Inflammatory macrophage (primary cell): ENCODE measurements around the gene ENO2.

ENCODE experiments used
- DNase-seq, 2 donors: peaks; one replicate each; pipeline ENCODE4 v3.0.0-alpha.2; 2020 to 2022

ENO2 gene

DNA sequence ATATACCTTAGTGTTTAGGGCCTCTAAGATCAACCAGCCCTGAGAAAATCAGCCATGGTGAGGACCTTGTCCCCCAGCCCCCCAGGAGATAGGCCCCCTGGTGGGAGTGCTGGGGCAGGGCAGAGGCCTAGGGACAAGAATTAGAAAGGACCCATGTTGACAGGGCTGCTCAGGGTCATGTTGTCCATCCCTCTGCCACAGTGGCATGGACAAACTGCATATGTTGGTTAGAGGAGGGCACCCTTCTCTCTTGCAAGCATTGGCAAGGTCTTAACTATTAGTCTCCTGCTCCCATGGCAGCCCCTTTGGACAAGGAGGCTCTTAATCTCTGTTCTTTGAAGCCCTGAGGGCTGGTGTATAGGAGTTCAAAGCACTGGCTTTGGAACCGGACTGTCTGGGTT lies 36.0 kb downstream of the ENO2 start:
- DNase-seq = no peak

DNA sequence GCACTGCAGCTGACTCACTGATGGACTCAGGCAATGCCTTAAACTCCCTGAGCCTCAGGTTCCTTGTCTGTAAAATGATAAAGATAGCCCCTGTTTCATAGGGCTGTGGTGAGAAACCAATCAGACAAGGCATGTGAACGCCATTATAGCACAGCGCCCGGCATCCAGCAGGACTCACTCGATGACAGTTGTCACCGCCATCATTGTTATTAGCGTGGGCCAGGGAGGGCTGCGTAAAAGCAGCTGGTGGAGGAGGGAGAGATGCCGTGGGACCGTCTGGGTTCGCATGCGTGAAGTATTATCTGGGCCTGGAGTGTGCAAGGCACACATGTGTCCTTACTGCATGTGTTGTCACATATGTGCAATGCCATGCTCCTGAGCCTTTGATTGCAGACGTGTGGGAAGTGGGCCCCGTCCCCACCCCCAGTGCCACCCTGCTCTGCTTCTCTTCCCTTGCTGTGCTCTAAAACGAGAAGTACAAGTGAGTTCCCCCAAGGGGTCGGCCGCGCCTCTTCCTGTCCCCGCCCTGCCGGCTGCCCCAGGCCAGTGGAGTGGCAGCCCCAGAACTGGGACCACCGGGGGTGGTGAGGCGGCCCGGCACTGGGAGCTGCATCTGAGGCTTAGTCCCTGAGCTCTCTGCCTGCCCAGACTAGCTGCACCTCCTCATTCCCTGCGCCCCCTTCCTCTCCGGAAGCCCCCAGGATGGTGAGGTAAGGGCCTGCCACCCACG lies 36.6 kb downstream of the ENO2 start, which contains the start of gene PTPN6:
TSS of gene PTPN6 (plus strand) at position 546 of the 730 bp plus-strand sequence. CDS start at position 703, 157 bp downstream.
- peak; percentile 96 to 97 for DNase-seq

- DNase-seq = no peak
Observed at GRCh38 chr12:6951551-6952120, 37.3 kb downstream of the ENO2 start.

- DNase-seq = no peak
Observed at GRCh38 chr12:6952121-6952862, 37.9 kb downstream of the ENO2 start.

DNA sequence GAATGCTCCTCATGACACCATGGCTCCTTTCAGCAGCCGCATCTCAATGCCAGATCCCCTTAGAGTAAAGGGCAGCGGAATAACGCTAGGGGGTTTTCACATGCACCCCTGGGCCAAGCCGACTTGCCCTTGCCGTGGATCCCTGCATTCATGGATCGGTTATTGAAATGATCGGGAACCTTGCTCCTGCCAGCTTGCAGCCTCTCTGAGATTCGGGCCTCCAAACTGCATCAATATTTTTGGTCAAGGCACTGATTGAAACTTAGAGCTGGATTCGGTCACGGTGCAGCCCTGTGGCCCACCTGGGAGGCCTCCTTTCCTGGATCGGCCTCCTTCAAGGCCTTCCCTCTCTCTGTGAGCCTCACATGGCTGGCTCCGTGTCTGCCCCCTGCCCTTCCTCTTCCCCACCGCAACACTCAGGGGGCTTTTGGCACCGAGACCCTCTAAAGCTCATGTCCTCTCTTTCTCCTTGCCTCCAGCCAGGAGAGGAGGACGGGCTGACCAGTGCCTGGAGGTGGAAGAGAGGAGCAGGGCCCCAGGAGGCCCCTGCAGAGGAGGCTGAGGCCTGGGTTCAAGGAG lies 38.6 kb downstream of the ENO2 start:
- no peak for DNase-seq

DNA sequence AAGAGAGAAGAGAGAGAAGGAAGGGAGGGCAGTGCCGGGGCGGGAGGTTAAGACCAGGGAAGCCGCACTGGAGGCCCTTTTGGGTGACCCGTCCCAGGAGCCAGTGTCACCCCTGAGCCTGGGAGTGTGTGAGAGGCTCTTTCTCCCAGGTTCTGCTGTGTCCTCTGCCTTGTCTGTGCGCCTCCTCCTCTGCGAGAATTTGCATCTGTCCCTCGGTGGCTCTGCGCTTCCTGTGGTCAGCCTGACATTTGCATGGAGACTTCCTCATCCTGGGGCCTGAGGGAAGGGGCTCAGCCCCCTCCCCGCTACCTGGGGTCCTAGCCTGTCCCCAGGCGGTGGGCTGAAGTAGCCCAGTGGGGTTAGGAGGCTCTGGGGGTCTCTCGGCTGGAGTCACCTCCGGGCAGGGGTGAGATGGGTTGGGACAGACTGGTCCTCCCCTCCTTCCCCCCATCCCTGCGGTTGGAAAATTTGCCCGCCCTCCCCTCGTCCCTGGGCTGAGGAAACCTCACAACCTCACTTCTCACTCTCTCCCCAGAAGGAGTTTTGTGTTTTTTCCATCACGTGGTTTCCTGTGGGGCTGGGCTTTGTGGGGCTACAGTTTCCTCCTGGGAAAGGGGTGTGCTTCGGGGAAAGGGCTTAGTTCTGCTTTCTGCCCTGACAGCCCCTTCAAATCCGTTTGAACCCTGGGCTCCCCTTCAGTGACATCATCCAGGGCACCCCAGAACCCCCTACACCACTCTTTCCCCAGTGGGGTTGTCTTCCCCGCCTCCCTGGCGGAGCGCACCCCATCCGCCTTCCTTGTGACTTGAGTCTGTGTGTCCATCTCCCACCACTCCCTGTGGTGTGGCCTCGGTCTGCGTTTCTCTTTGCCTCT lies 39.3 kb downstream of the ENO2 start:
- peak; percentile 88 to 95 for DNase-seq

DNA sequence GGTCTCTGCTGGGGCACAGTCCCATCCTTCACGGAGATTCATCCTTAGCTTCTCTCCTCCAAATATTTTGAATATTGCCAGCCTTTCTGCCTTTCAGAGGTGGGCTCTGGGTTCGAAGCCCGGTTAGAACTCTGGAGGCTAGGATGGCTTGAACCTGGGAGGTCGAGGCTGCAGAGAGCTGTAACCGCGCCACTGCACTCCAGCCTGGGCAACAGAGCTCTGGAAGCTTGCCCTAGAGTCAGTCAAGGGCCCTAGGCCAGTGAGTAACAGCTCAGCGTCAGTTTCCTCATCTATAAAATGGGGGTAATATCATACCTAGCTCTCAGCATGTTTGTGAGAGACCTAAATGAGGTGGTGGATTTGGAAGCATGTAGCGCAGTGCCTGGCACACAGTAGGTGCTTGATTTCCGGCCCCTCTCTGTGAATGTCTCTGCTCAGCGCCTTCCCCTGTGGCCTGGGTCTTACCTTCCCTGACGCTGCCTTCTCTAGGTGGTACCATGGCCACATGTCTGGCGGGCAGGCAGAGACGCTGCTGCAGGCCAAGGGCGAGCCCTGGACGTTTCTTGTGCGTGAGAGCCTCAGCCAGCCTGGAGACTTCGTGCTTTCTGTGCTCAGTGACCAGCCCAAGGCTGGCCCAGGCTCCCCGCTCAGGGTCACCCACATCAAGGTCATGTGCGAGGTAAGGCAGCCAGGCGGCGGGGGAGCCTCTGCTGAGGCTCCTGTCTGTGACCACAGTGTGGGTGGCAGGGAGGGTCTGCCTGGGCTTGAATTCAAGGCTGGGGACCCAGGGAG lies 40.1 kb downstream of the ENO2 start:
- peak in 1 of 2 donors; percentile 22 for DNase-seq

DNA sequence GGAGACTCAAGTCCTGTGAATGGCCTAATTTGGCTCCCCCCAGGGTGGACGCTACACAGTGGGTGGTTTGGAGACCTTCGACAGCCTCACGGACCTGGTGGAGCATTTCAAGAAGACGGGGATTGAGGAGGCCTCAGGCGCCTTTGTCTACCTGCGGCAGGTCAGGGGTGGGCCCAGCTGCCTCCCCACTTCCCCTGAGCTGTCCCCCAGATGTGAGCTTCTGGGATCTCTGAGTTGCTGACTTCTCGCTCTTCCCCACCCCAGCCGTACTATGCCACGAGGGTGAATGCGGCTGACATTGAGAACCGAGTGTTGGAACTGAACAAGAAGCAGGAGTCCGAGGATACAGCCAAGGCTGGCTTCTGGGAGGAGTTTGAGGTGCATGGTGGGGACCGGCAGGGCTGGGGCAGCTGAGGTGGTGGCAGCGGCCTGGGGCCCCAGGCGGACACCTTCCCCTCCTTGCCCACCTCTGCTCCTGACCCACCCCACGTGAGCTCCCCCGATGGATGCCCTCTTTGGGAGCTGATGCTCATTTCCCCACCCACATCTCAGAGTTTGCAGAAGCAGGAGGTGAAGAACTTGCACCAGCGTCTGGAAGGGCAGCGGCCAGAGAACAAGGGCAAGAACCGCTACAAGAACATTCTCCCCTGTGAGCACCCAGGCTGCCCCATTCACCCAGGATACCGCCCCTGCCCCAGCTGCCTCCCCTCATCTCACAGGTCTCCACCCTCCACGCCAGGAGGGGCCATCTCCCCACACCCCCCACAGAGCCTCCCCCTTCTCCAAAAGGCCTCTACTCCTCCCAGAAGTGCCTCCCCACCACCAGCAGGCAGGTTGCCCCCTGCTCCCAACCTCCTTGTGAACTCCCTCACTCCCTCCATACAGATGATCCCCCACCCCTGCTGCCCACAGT lies 41.0 kb downstream of the ENO2 start:
- peak in 1 of 2 donors; percentile 47 for DNase-seq

- DNase-seq = peak in 1 of 2 donors; percentile 62
Observed at GRCh38 chr12:6956021-6956727, 41.8 kb downstream of the ENO2 start.

GRCh38 chr12:6957151-6957701 lies 42.8 kb downstream of the ENO2 start:
- no peak for DNase-seq

- DNase-seq = no peak
Observed at GRCh38 chr12:6957741-6958608, 43.6 kb downstream of the ENO2 start.

DNA sequence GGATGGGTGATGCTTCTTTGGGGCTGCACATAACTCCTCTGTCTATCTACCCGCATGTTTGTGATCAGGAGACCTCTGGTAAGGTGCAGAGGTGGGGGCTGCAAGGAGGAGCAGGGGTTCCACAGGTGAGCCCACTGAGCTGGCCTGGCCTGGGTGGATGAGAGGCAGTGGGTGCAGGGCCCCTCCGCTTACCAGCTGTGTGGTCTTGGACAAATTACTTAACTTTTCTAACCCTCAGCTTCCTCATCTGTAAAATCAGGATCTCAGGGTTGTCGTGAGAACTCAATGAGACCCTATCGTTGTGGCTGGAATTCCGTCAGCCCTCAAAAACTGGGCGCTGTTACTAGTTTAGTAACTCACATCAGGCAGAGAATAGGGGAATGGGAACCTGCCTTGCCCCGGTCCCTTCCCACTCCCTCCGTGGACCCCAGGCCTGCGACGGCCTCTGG lies 44.3 kb downstream of the ENO2 start:
- DNase-seq = peak; percentile 51 to 74

GRCh38 chr12:6959058-6959804 lies 44.9 kb downstream of the ENO2 start:
- DNase-seq = peak; percentile 80 to 88

DNA sequence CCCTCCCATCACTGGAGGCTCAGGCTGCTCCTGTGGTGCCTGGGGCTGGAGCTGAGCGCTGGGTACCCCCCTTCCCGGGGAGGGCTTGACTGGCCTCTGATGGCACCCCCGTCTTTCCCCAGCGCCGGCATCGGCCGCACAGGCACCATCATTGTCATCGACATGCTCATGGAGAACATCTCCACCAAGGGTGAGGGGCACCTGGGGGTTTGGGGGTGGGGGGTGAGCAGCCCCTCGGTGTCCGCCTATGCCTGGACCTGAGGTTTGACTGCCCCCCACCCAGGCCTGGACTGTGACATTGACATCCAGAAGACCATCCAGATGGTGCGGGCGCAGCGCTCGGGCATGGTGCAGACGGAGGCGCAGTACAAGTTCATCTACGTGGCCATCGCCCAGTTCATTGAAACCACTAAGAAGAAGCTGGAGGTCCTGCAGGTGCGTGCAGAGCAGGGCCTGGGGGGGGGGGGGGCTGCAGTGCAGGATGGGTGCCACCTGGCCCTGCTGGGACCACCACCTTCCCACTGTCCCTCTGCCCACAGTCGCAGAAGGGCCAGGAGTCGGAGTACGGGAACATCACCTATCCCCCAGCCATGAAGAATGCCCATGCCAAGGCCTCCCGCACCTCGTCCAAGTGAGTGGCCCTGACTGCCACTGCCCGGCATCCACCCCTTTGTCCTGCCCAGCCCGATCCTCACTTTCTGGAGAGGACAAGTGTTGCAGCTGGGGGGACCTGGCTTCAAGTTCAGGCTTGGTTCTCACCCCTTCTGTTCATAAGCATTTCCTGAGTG lies 45.6 kb downstream of the ENO2 start:
- no peak for DNase-seq

DNA sequence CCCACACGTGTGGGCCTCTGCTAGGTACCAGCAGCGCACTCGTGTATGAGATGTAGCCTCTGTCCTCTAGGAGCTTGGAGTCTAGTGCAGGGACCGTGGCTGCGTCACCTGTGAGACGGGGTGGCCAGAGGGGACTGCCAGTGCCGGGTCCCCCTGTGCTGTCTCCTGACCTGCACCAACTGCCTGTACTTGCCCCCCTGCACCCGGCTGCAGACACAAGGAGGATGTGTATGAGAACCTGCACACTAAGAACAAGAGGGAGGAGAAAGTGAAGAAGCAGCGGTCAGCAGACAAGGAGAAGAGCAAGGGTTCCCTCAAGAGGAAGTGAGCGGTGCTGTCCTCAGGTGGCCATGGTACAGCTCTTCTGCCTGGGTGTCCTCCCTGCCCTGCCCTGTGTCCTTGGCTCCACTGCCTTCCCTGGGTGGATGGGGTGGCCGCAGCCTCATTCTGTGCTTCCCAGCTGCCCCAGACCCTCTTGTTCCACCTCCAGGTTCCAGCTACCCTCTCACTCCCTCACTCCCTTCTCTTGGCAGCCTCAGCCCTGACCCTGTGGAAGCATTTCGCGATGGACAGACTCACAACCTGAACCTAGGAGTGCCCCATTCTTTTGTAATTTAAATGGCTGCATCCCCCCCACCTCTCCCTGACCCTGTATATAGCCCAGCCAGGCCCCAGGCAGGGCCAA lies 46.4 kb downstream of the ENO2 start:
- peak; percentile 47 to 57 for DNase-seq

- DNase-seq = peak; percentile 96 to 99
Observed at GRCh38 chr12:6961278-6961694, 46.9 kb downstream of the ENO2 start.
